Peyer's patch (tissue), 4 donors: Measurements from ENCODE around the gene UBE2V1. TPM values are rescaled to one million over a fixed set of nuclear protein-coding genes. Genes with fewer than 3 reads are reported as not detected.

Experiments used
- DNase-seq, 3 donors: peaks; one replicate each; pipeline ENCODE4 v3.0.0-alpha.2; 2017 to 2019
- H3K27ac ChIP-seq, 4 donors: fragments of 200-600 bp; sonication (generic); one replicate each; pipeline ENCODE4 v1.5.1; 2016 to 2019
- H3K27me3 ChIP-seq, 2 donors: fragments of 200-600 bp; sonication (generic); one replicate each; pipeline ENCODE4 v1.5.1; 2019
- H3K36me3 ChIP-seq, 3 donors: fragments of 200-600 bp; sonication (generic); one replicate each; pipeline ENCODE4 v1.5.1; 2016 to 2019
- H3K4me1 ChIP-seq, 4 donors: fragments of 200-600 bp; sonication (generic); one replicate each; pipeline ENCODE4 v1.5.1; 2016 to 2019
- H3K4me3 ChIP-seq, 4 donors: fragments of 200-600 bp; sonication (generic); 1 replicate in 3 of 4; 2 replicates in 1 of 4; pipeline ENCODE4 v1.5.1; 2016 to 2019; ENCODE audit warnings: mild to moderate bottlenecking in 1 of 4
- H3K9me3 ChIP-seq, 4 donors: fragments of 200-600 bp; sonication (generic); one replicate each; pipeline ENCODE4 v1.5.1; 2016 to 2019; ENCODE audit warnings: mild to moderate bottlenecking in 1 of 4
- POLR2A ChIP-seq, 2 donors: fragments of 450-650 bp; IDR thresholded peaks; one replicate each; pipeline ENCODE4 v1.5.1; 2017; ENCODE audit warnings: antibody characterized with exemption in 2 of 2, mild to moderate bottlenecking in 2 of 2, moderate library complexity in 2 of 2
- total RNA-seq, 4 donors: library from RNA; depleted of rRNA; stranded (reverse); fragments of >200 nt; gene quantifications; one replicate each; pipeline ENCODE4 v1.1.0, GENCODE V29; 2016
- TF ChIP-seq, protein P1 (sequence below), 6 experiments: fragments of 450-650 bp in 4 of 6; fragments of 200-600 bp in 2 of 6; sonication (generic) in 1 of 6; IDR thresholded peaks; one replicate each; pipeline ENCODE4 v1.5.1; 2017 to 2019; ENCODE audit warnings: antibody characterized with exemption in 6 of 6, mild to moderate bottlenecking in 3 of 6, moderate library complexity in 1 of 6

Gene UBE2V1
- total RNA-seq, 4 donors from 2014 or later = 94.4 to 111 (median 105) TPM

DNA sequence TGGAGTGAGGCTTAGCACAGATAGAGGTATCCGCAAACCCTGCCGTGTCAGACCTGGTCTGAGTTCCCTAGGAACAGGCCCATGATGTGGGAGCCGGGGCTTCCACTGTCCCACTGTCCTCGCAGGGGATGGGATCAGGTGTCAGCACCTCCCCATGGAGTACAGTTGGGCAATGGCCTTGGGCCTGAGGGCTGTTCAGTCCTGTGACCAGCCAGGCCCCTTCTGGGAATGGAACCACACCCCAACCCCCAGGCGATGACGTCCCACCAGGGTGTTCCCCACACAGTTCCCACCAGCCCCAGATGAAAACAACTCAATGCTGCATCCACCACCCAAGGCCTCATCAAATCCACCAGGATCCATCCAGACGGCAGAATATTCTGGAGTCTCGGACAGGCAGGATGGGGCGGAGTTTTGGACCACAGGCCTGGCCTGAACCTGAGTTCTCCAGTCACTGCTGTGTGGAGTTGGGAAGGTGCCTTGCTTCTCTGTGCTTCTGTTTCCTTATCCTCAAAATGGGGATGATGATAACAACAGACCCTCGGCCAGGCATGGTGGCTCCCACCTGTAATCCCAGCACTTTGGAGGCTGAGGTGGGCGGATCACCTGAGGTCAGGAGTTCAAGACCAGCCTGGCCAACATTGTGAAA is 62.2 kb downstream of the UBE2V1 start:
- Histone ChIP-seq H3K4me1 (peaks cover 0 to 12% (median 2%) of the 10 kb centered on the region in 4 donors), H3K27ac (no peak overlapping the region), H3K9me3 (no peaks in the 10 kb centered on the region), H3K36me3 (no peaks in the 10 kb centered on the region), H3K4me3 (no peak overlapping the region), H3K27me3 (no peaks in the 10 kb centered on the region)
- TF ChIP-seq, protein P1, sequence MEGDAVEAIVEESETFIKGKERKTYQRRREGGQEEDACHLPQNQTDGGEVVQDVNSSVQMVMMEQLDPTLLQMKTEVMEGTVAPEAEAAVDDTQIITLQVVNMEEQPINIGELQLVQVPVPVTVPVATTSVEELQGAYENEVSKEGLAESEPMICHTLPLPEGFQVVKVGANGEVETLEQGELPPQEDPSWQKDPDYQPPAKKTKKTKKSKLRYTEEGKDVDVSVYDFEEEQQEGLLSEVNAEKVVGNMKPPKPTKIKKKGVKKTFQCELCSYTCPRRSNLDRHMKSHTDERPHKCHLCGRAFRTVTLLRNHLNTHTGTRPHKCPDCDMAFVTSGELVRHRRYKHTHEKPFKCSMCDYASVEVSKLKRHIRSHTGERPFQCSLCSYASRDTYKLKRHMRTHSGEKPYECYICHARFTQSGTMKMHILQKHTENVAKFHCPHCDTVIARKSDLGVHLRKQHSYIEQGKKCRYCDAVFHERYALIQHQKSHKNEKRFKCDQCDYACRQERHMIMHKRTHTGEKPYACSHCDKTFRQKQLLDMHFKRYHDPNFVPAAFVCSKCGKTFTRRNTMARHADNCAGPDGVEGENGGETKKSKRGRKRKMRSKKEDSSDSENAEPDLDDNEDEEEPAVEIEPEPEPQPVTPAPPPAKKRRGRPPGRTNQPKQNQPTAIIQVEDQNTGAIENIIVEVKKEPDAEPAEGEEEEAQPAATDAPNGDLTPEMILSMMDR (IDR thresholded peaks at IDR 0.05) = no peak
- no peak for TF ChIP-seq POLR2A (IDR thresholded peaks at IDR 0.05)
- DNase-seq = no peak

DNA sequence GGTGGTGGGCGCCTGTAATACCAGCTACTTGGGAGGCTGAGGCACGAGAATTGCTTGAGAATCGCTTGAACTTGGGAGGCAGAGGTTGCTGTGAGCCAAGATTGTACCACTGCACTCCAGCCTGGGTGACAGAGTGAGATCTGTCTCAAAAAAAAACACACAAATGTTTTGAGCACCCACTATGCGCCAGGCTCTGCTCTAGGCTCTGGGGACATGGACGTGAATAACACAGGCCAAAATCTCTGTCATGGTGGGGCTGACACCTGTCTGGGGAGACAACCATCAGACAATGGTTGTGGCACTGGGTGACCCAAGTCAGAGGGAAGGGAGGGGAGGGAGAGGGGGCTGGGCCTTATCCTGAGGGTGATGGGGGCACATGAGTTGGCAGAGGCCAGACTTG is 62.7 kb downstream of the UBE2V1 start:
- peaks cover 0 to 10% (median 2%) of the 10 kb centered on the region in 4 donors for H3K4me1 ChIP-seq

DNA sequence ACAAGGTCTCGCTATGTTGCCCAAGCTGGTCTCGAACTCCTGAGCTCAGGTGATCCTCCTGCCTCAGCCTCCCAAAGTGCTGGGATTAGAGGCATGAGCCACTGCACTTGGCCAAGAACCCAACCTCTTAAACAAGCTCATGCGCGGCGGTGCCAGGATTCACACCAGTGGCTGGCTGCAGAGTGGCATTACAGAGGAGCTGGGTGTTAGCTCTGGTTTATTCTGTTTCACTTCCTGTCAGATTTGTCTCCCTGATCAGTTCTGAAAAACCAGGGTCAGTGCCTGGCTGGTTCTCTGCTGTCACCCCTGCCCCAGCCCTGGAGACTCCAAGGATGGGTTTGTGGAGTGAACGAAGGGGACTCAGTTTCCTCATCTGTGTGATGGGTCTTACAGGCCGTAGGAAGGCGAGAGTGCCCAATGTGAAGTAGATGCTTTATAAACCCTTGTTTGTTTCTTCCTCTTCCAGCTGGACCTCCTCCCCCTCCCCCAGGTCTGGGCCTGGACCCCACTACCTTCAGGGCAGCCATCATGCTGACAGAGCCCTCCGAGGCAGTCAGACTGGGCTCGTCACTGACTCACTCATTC is 63.4 kb downstream of the UBE2V1 start:
- TF ChIP-seq, protein P1 (IDR thresholded peaks at IDR 0.05) = no peak
- no peak for TF ChIP-seq POLR2A (IDR thresholded peaks at IDR 0.05)
- no peaks in the 10 kb centered on the region for H3K36me3 ChIP-seq
- no peak overlapping the region for H3K4me3 ChIP-seq
- DNase-seq = peak in 1 of 3 donors; percentile 22
- no peaks in the 10 kb centered on the region for H3K27me3 ChIP-seq
- no peak overlapping the region for H3K27ac ChIP-seq
- H3K4me1 ChIP-seq = peaks cover 0 to 7% (median 2%) of the 10 kb centered on the region in 4 donors
- no peaks in the 10 kb centered on the region for H3K9me3 ChIP-seq

More for the DNA sequence above, 62.7 kb downstream of the UBE2V1 start:
- H3K9me3 ChIP-seq = no peaks in the 10 kb centered on the region
- DNase-seq = no peak
- H3K36me3 ChIP-seq = no peaks in the 10 kb centered on the region
- H3K27ac ChIP-seq = no peak overlapping the region
- H3K27me3 ChIP-seq = no peaks in the 10 kb centered on the region
- no peak overlapping the region for H3K4me3 ChIP-seq
- TF ChIP-seq, protein P1 (IDR thresholded peaks at IDR 0.05) = no peak
- no peak for TF ChIP-seq POLR2A (IDR thresholded peaks at IDR 0.05)

DNA sequence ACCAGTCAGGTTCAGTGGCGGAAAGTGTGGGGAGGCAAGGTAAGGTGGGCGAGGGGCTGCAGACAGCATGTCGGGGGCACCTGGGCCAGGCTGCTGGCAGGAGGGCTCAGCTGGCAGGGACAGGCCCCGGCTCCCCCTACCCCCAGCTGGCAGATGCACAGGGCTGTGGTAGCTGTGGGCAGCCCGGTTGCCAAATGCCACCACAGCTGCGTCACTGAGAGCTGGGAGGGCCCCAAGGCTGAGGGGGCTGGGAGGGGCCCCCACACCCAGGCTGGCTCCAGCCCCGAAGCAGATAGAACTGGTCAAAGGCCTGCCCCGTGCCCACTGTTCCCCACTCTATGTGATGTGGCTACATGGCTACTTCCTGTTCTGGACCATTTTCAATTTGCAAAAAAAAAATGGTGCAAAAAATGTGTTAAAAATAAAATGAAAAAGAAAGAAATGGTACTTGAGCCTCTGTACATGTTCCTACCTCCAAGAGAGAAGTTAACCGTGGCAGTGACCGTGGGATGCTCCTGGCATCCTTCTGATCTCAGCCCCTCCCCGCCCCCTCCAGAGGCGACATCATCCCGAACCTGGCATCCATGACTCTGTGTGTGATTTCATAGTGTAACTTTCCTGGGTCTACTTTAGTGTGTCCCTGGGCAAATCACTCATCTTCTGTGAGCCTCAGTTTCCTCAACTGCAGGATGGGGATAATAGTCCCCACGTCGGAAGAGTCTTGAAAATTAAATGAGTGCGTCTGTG is 64.4 kb downstream of the UBE2V1 start:
- DNase-seq = no peak
- H3K27me3 ChIP-seq = no peaks in the 10 kb centered on the region
- no peaks in the 10 kb centered on the region for H3K9me3 ChIP-seq
- no peak overlapping the region for H3K4me3 ChIP-seq
- peak overlapping the region in 2 of 4 donors; percentile 25 to 35 for H3K27ac ChIP-seq
- TF ChIP-seq, protein P1 (IDR thresholded peaks at IDR 0.05) = no peak
- no peak for TF ChIP-seq POLR2A (IDR thresholded peaks at IDR 0.05)
- H3K36me3 ChIP-seq = no peaks in the 10 kb centered on the region
- H3K4me1 ChIP-seq = peaks cover 0 to 7% (median 2%) of the 10 kb centered on the region in 4 donors

DNA sequence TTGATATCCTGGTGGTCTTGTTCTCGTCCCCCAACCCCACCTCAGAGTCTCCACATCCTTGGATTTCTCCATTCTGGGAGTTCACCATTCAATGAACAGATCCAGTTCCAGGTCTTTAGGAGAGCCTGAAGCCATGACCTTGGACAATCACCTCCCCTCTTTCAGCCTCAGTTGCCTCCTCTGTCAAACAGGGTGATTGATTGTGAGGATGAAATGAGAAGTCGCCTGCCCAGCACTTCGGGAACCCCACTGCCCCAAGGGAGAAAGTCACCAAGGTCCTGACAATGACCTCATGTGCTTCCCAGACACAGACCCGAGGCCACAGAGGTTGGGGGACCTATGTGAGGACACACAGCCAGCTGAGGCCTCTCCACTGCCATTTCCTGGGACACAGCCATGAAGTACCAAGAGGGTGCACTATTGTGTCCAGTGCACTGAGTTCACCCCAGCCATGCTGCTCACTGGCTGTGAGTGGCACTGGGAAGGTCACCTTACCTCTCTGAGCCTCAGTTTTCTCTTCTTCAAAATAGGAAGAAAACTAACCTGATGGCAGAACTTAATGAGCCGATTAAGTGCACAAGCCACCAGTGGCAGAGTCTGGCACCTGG is 68.5 kb downstream of the UBE2V1 start:
- peaks cover 0 to 7% (median 2%) of the 10 kb centered on the region in 4 donors for H3K4me1 ChIP-seq
- no peak overlapping the region for H3K27ac ChIP-seq
- no peaks in the 10 kb centered on the region for H3K27me3 ChIP-seq
- DNase-seq = no peak
- TF ChIP-seq, protein P1 (IDR thresholded peaks at IDR 0.05) = no peak
- no peak for TF ChIP-seq POLR2A (IDR thresholded peaks at IDR 0.05)
- H3K36me3 ChIP-seq = no peaks in the 10 kb centered on the region
- no peak overlapping the region for H3K4me3 ChIP-seq
- no peaks in the 10 kb centered on the region for H3K9me3 ChIP-seq
